Measurements from ENCODE around the gene ABCC9. TPM values are rescaled to one million over a fixed set of nuclear protein-coding genes. Genes with fewer than 3 reads are reported as not detected.

The ABCC9 gene
- total RNA-seq, 3 donors from 2014 or later: 10.2 to 52.0 (median 27.5) TPM

GRCh38 chr12:21877293-21877982, 63.8 kb downstream of the ABCC9 start:
- no peak overlapping the region for H3K4me3 ChIP-seq
- no peak for DNase-seq (ENCODE audit: low spot score in 2 of 2)
- H3K36me3 ChIP-seq: no peaks in the 10 kb centered on the region
- H3K9me3 ChIP-seq: peaks cover 0 to 4% of the 10 kb centered on the region in 2 donors
- no peaks in the 10 kb centered on the region for H3K4me1 ChIP-seq
- H3K27ac ChIP-seq: no peak overlapping the region
- no peaks in the 10 kb centered on the region for H3K27me3 ChIP-seq
- intact Hi-C loops (cut with DNase I; ENCODE audit: low total_unique reads): no loop called here
- TF ChIP-seq, protein P1, sequence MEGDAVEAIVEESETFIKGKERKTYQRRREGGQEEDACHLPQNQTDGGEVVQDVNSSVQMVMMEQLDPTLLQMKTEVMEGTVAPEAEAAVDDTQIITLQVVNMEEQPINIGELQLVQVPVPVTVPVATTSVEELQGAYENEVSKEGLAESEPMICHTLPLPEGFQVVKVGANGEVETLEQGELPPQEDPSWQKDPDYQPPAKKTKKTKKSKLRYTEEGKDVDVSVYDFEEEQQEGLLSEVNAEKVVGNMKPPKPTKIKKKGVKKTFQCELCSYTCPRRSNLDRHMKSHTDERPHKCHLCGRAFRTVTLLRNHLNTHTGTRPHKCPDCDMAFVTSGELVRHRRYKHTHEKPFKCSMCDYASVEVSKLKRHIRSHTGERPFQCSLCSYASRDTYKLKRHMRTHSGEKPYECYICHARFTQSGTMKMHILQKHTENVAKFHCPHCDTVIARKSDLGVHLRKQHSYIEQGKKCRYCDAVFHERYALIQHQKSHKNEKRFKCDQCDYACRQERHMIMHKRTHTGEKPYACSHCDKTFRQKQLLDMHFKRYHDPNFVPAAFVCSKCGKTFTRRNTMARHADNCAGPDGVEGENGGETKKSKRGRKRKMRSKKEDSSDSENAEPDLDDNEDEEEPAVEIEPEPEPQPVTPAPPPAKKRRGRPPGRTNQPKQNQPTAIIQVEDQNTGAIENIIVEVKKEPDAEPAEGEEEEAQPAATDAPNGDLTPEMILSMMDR (IDR thresholded peaks at IDR 0.05): no peak
- TF ChIP-seq POLR2A (IDR thresholded peaks at IDR 0.05): no peak
- TF ChIP-seq POLR2AphosphoS5 (IDR thresholded peaks at IDR 0.05): no peak

GRCh38 chr12:21865846-21866245, 75.4 kb downstream of the ABCC9 start:
- Histone ChIP-seq H3K36me3 (no peaks in the 10 kb centered on the region), H3K27me3 (no peaks in the 10 kb centered on the region), H3K9me3 (peaks cover 0 to 16% of the 10 kb centered on the region in 2 donors), H3K4me3 (no peak overlapping the region), H3K27ac (no peak overlapping the region), H3K4me1 (no peaks in the 10 kb centered on the region)
- intact Hi-C loops (cut with DNase I; ENCODE audit: low total_unique reads): no loop called here
- TF ChIP-seq, protein P1 (IDR thresholded peaks at IDR 0.05): no peak
- no peak for TF ChIP-seq POLR2AphosphoS5 (IDR thresholded peaks at IDR 0.05)
- no peak for TF ChIP-seq POLR2A (IDR thresholded peaks at IDR 0.05)
- DNase-seq (ENCODE audit: low spot score in 2 of 2): no peak

GRCh38 chr12:21860534-21860933, 80.7 kb downstream of the ABCC9 start:
- H3K4me3 ChIP-seq: no peak overlapping the region
- TF ChIP-seq POLR2AphosphoS5 (IDR thresholded peaks at IDR 0.05) (no peak), POLR2A (IDR thresholded peaks at IDR 0.05) (no peak)
- TF ChIP-seq, protein P1 (IDR thresholded peaks at IDR 0.05): no peak
- H3K9me3 ChIP-seq: no peaks in the 10 kb centered on the region
- H3K36me3 ChIP-seq: no peaks in the 10 kb centered on the region
- intact Hi-C loops (cut with DNase I; ENCODE audit: low total_unique reads): no loop called here
- H3K27ac ChIP-seq: no peak overlapping the region
- DNase-seq (ENCODE audit: low spot score in 2 of 2): no peak
- H3K4me1 ChIP-seq: no peaks in the 10 kb centered on the region
- no peaks in the 10 kb centered on the region for H3K27me3 ChIP-seq

GRCh38 chr12:21860128-21860527, 81.1 kb downstream of the ABCC9 start:
- no peaks in the 10 kb centered on the region for H3K9me3 ChIP-seq
- no peaks in the 10 kb centered on the region for H3K27me3 ChIP-seq
- H3K4me1 ChIP-seq: no peaks in the 10 kb centered on the region
- intact Hi-C loops (cut with DNase I; ENCODE audit: low total_unique reads): no loop called here
- H3K36me3 ChIP-seq: no peaks in the 10 kb centered on the region
- H3K27ac ChIP-seq: no peak overlapping the region
- TF ChIP-seq POLR2A (IDR thresholded peaks at IDR 0.05): no peak
- TF ChIP-seq, protein P1 (IDR thresholded peaks at IDR 0.05): no peak
- TF ChIP-seq POLR2AphosphoS5 (IDR thresholded peaks at IDR 0.05): no peak
- no peak overlapping the region for H3K4me3 ChIP-seq
- DNase-seq (ENCODE audit: low spot score in 2 of 2): no peak

GRCh38 chr12:21852251-21852650, 89.0 kb downstream of the ABCC9 start:
- H3K27me3 ChIP-seq: no peaks in the 10 kb centered on the region
- H3K36me3 ChIP-seq: no peaks in the 10 kb centered on the region
- TF ChIP-seq, protein P1 (IDR thresholded peaks at IDR 0.05): no peak
- TF ChIP-seq POLR2AphosphoS5 (IDR thresholded peaks at IDR 0.05) (no peak), POLR2A (IDR thresholded peaks at IDR 0.05) (no peak)
- no peak overlapping the region for H3K27ac ChIP-seq
- H3K4me3 ChIP-seq: no peak overlapping the region
- intact Hi-C loops (cut with DNase I; ENCODE audit: low total_unique reads): no loop called here
- no peak for DNase-seq (ENCODE audit: low spot score in 2 of 2)
- no peaks in the 10 kb centered on the region for H3K4me1 ChIP-seq
- no peaks in the 10 kb centered on the region for H3K9me3 ChIP-seq

Measured in breast epithelium (tissue), 4 donors.